Lower leg skin (tissue), 4 donors: ENCODE data around the gene OPA3. TPM values are rescaled to one million over a fixed set of nuclear protein-coding genes. Genes with fewer than 3 reads are reported as not detected.

Experiments used
- DNase-seq, 2 donors: peaks; one replicate each; pipeline ENCODE4 v3.0.0-alpha.2; 2019; ENCODE audit warnings: low spot score in 2 of 2
- H3K4me3 ChIP-seq: fragments of 200-600 bp; sonication (generic); 2 replicates; pipeline ENCODE4 v1.5.1; 2017; ENCODE audit warnings: mild to moderate bottlenecking, low read depth; ENCODE audit not compliant: poor library complexity, severe bottlenecking
- POLR2A ChIP-seq, 2 donors: fragments of 450-650 bp; IDR thresholded peaks; one replicate each; pipeline ENCODE4 v1.6.1; 2016 to 2017; ENCODE audit warnings: antibody characterized with exemption in 2 of 2, mild to moderate bottlenecking in 1 of 2, moderate library complexity in 1 of 2
- WGBS, 2 donors: methylation state at CpG; one replicate each; pipeline ENCODE4 v1.1.5; 2018; 5-methylcytosine and 5-hydroxymethylcytosine counted together
- intact Hi-C: fragments of 100-400 bp; cut with DNase I; formaldehyde crosslinking; loops from one replicate; pipeline ENCODE4 v1.15.0; 2023; ENCODE audit warnings: low total_unique reads
- total RNA-seq, 4 donors: library from RNA; depleted of rRNA; stranded (reverse); fragments of >200 nt; gene quantifications; one replicate each; pipeline ENCODE4 v1.1.0, GENCODE V29; 2016
- TF ChIP-seq, protein P1 (sequence below), 3 donors: fragments of 450-650 bp; IDR thresholded peaks; one replicate each; pipeline ENCODE4 v1.5.1; 2016; ENCODE audit warnings: antibody characterized with exemption in 3 of 3, mild to moderate bottlenecking in 3 of 3, moderate library complexity in 2 of 3

OPA3 gene
- total RNA-seq, 4 donors from 2014 or later = 4.4 to 15.7 (median 12.7) TPM

DNA sequence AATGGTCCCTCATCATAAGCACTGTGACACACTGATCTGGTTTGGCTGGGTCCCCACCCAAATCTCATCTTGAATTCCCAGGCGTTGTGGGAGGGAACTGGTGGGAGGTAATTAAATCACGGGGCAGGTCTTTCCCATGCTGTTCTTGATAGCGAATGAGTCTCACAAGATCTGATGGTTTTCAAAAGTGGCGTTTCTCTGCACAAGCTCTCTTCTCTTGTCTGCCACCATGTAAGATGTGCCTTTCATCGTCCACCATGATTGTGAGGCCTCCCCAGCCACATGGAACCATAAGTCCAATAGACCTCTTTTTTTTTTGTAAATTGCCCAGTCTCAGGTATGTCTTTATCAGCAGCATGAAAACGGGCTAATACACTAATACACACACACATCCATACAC, 24.3 kb upstream of the OPA3 start:
- DNase-seq = no peak
- H3K4me3 ChIP-seq = no peak overlapping the region
- TF ChIP-seq, protein P1, sequence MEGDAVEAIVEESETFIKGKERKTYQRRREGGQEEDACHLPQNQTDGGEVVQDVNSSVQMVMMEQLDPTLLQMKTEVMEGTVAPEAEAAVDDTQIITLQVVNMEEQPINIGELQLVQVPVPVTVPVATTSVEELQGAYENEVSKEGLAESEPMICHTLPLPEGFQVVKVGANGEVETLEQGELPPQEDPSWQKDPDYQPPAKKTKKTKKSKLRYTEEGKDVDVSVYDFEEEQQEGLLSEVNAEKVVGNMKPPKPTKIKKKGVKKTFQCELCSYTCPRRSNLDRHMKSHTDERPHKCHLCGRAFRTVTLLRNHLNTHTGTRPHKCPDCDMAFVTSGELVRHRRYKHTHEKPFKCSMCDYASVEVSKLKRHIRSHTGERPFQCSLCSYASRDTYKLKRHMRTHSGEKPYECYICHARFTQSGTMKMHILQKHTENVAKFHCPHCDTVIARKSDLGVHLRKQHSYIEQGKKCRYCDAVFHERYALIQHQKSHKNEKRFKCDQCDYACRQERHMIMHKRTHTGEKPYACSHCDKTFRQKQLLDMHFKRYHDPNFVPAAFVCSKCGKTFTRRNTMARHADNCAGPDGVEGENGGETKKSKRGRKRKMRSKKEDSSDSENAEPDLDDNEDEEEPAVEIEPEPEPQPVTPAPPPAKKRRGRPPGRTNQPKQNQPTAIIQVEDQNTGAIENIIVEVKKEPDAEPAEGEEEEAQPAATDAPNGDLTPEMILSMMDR (IDR thresholded peaks at IDR 0.05) = no peak
- TF ChIP-seq POLR2A (IDR thresholded peaks at IDR 0.05) = no peak
- intact Hi-C loops = loop anchor here (5.0 kb wide), 1 partner anchor 33 kb away; no protein-coding TSS in a partner anchor
- WGBS, 2 donors = 84 to 96% methylated on average over 6 of the region's 6 CpGs

DNA sequence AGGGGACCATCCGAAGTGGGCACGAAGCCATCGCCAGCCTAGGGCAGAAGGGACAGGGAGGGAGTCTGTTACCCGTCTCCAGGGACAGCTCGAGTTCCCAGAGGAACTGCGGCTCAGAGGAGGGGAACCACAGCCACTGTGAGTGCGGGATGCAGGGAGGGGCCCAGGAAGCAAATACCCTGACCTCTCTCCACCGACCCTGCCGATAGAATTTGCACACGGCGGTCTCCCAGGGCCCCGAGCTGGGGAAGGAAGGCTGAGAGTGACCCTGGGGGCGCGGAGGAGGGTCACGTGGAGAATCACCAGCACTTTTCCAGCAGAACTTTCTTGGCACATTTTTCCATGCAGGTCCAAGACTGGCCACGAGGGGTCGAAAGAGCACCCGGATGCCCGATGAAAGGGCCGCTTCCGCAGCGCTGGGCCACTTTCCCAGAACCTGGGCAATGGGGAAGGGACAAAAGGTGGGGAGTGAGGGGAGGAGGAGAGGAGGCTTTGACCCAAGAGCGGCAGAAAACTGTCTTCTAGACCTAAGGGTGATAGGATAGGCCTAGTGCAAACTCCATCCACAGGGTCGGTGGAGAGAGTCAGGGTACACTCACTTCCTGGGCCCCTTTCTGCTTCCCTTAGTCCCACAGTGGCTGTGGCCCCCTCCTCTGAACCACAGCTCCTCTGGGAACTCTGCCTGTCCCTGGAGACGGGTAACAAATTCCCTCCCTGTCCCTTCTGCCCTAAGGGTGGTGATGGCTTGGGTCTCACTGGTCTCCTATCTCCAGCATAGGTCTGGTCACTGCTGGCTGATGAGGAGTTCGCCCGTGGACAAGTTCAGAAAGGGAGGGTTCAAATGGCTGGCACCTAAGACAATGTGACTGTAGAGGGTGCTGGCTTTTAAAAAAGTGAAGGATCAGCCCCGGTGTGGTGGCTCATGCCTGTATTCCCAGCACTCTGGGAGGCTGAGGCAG, 22.7 kb upstream of the OPA3 start:
- H3K4me3 ChIP-seq = no peak overlapping the region
- DNase-seq = peak; percentile 51 to 92
- 16 to 17% methylated on average over 25 to 28 of the region's 28 CpGs for WGBS, 2 donors
- intact Hi-C loops = loop anchor here (5.0 kb wide), 1 partner anchor 35 kb away; no protein-coding TSS in a partner anchor
- TF ChIP-seq, protein P1 (IDR thresholded peaks at IDR 0.05) = peak in 1 of 3 donors; percentile 89
- no peak for TF ChIP-seq POLR2A (IDR thresholded peaks at IDR 0.05)

DNA sequence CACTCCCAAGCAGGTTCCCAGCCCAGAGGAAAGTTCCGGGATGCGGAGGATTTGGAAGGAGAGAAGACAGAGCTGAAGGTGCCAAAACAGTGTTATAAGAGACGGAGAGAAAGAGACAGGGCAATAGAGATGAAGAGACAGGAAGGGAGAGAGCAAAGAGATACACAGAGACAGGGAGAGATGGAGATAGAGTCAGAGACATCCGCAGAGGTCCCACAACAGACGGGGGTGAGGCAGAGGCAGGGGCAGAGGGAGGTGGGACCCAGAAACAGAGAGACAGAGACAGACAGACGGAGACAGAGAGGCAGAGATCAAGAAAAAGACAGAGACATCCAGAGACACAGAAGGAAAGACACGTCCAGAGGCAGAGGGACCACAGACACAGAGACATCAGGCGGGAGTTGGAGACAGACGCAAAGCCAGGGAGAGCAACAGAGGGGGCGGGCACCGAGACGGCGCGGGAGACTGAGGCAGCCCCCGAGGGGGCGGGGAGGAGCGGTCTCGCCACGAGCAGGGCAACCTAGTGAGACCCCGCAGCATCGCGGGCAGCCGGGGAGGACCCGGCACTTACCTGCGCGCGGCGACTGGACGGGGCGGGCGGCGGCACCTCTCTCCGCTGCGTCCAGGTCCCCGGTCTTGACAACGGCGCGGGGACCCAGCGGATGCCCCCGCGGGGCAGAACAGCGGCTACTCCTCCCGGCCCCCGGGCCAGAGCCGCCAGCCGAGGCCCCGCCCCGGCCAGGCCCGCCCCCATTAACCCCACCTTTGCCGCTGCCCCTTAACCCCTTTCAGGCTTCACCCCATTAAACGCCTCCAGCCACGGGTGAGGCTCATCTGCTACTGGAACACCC, 17.1 kb upstream of the OPA3 start, which contains the start of gene GPR4:
Gene GPR4, minus strand, starts transcription at position 689 of the 851 bp plus-strand sequence. CDS start 10,346 bp downstream, outside the sequence.
- H3K4me3 ChIP-seq = peak within 1 kb of the TSS; percentile 0
- DNase-seq = no peak
- WGBS, 2 donors = 2 to 4% methylated on average over 23 to 52 of the region's 52 CpGs
- intact Hi-C loops = no loop called here
- TF ChIP-seq, protein P1 (IDR thresholded peaks at IDR 0.05) = no peak
- TF ChIP-seq POLR2A (IDR thresholded peaks at IDR 0.05) = no peak

DNA sequence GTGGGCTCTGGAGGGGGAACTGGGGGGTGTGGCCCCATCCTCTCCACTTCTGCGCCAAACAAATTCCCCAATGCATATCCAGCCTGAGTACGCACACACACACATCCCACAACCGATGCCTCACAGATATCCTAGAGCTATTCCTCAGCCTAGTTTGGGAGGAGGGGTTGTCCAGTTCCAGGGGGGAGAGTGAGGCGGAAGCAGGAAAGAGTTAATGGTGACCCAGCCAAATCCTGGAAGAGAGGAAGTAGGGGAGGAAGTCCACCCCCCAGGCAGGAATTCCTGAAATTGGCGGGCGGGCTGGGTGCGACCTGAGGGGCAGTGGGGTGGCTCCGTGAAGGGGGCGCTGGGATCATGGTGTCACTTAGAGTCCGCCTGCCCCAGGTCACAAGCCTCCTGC, 16.5 kb upstream of the OPA3 start:
- TF ChIP-seq POLR2A (IDR thresholded peaks at IDR 0.05) = no peak
- TF ChIP-seq, protein P1 (IDR thresholded peaks at IDR 0.05) = no peak
- 14 to 21% methylated on average over 10 of the region's 10 CpGs for WGBS, 2 donors
- intact Hi-C loops = no loop called here
- no peak for DNase-seq
- no peak overlapping the region for H3K4me3 ChIP-seq

DNA sequence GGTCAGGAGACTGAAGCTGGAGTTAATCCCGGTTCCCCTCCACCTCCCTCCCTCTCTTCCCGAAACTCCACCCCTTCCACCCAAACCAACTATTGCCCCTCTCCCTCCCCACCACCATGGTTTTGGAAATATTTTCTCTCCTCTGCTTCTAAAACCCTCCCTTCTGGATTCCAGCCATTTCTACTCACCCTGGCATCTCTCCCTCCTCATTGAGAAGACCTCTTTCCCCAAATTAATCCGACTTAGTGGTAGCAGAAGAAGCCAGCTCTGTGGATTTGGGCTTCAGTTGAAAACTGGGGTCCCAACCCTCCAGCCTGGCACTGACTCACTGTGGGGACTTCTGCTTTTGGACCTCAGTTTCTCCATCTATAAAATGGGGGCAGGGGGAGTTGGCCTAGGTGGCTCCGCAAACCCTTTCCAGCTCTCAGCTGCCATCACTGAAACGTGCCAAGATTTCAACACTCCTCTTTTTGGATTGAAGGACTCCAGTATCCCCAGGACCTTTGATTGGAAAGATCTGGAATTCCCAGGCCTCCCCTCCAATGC, 15.8 kb upstream of the OPA3 start:
- DNase-seq = no peak
- no peak overlapping the region for H3K4me3 ChIP-seq
- TF ChIP-seq POLR2A (IDR thresholded peaks at IDR 0.05) = no peak
- TF ChIP-seq, protein P1 (IDR thresholded peaks at IDR 0.05) = no peak
- intact Hi-C loops = no loop called here
- WGBS, 2 donors = 46 to 52% methylated on average over 5 of the region's 5 CpGs
